ENCODE data around the gene ANKRD66. TPM values are rescaled to one million over a fixed set of nuclear protein-coding genes. Genes with fewer than 3 reads are reported as not detected.
"Not testable (repeated sequence)": the region's sequence is repeated elsewhere in the genome, so short reads cannot be mapped to it uniquely, and the experiment has no call there.

Gene ANKRD66
- total RNA-seq, 1 experiment from 2014 or later: not detected

DNA sequence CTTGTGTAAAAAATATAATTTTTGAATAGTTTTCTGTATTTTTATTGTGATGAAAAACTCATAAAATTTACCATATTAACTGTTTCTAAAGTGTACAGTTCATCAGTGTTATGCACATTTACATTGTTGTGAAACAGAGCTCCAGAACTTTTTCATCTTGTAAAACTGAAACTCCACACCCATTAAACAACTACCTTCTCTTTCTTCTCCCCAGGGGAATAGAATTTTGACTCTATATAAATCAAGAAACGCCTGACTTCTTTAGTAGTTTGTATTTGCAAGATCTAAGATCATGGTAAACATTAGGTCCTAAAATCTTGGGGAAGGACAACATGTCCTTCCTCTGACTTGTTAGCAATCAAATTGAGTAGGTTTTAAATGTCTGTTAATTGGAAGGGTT, 9.1 kb downstream of the ANKRD66 start:
- no peak for DNase-seq (ENCODE audit: low spot score)

DNA sequence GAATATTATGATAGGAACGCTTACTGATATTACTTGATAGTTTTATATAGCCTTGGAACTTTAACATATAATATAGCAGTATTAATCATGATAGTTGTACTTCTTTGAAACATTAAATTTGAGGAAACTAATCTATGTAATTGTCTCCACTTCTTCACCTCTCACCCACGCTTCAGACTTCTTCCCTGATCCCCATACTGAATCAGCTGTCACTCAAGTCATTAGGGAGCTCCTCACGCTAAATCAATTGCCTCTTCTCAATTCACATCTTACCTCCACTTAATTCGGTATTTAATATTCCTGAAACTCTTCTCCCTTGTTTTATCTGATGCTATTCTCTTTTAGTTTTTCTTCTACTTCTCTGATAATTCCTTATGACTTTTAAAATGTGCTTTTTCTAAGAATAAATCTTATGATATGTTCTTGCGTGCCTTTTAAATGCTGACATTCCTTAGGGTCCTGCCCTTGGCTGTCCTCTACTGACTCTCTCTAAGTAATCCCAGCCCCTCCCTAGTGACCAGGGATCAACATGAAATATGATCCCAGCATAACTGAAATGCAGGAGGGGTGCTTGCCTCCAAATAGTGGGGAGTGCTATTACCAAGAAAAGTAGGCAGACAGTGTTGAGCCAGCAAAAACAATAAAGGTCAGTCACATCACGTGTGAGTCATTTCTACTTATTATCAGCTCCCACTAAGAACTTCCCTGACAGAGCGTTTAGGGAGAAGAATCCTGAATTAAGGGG, 9.9 kb downstream of the ANKRD66 start:
- DNase-seq (ENCODE audit: low spot score): no peak

- DNase-seq (ENCODE audit: low spot score): no peak
Measured at GRCh38 chr6:46757214-46757596, 10.5 kb downstream of the ANKRD66 start.

DNA sequence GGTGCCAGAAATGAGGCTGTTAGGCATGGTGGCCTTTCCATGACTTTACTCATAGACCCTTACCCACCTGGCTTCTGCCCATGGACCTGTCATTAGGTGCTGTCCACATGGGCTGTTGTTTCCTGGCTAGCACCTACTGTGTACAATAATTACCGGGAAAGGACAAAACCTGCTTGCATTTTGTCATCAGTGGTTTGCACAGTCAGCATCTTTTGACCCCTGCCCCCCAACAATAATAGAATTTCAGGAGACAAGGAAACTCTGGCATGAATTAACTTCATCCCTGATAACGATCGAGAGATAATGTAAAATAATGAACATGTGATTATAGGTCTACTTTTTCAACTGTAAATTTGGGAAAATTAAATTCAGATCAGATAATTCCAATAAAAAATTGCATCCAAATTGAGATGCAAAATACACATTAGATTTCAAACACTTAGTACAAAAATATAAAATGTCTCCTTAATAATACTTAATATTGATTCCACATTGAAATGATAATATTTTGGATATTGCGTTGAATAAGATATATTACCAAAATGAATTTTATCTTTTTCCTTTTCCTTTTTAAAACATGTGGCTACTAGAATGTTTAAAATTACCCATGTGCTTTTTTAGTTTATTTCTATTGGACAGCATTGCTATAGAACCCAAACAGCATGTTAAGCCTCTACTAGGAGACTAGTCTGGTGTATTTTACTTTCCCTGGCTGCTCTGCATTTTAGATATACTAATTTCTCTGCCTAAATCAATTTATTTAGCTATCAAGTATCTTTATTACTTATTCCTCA, 12.4 kb downstream of the ANKRD66 start:
- DNase-seq (ENCODE audit: low spot score): no peak

DNA sequence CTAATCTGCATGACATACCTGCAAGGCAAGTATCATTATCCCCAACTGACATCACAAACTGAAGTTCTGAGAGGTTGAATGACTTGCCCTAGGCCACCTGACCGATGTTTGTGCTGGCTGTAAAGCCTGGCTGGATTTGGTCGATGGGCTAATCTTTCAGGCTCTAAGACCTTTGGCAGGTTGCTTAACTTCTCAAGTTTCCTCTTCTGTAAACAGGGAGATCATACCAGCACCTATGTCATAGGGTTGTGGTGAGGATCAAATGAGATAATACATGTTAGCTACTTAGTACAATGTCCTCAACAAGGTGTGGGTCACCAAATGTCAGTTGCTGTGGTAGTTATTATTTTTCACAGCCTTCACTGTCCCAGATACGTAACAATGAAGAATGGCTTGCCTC, 14.2 kb downstream of the ANKRD66 start:
- DNase-seq (ENCODE audit: low spot score): no peak

DNA sequence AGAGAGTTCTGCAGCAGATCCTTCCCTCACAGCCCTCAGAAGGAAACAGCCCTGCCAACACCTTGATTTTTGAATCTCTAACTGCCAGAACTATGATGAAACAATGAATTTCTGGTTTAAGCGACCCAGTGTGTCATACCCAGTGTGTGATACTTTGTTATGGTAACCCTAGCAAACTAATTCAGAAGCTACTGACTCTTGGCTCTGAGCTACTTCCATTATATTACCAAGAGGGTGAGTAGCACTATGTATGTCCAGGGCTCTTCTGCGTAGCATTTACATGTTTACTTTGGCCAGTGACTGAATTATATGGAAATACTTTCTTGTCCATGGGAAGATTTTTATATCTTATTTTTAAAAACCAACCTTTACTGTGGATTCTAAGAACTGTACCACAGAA, 16.7 kb downstream of the ANKRD66 start:
- DNase-seq (ENCODE audit: low spot score): no peak

- DNase-seq (ENCODE audit: low spot score): not testable (repeated sequence)
Measured at GRCh38 chr6:46764280-46764679, 17.5 kb downstream of the ANKRD66 start.

DNA sequence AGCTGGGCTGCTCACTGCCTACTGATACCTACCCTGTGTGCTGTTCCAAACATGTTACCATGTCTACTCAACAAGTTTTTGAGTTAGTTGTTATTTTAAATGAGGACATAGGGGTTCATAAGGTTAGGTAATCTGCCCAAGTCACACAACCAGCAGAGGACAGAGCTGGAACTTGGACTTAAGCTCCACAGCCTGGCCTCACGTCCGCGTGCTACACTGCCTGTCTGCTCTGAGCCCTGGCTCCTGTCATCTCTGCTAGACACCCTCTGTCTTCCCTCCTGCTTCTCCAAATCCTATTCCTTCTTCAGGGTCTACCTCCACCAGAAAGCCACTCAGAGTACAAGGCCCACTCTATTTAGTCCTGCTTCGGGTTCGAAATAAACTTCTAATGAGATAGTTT, 18.2 kb downstream of the ANKRD66 start:
- DNase-seq (ENCODE audit: low spot score): no peak

GRCh38 chr6:46772016-46772415, 25.3 kb downstream of the ANKRD66 start:
- no peak for DNase-seq (ENCODE audit: low spot score)

DNA sequence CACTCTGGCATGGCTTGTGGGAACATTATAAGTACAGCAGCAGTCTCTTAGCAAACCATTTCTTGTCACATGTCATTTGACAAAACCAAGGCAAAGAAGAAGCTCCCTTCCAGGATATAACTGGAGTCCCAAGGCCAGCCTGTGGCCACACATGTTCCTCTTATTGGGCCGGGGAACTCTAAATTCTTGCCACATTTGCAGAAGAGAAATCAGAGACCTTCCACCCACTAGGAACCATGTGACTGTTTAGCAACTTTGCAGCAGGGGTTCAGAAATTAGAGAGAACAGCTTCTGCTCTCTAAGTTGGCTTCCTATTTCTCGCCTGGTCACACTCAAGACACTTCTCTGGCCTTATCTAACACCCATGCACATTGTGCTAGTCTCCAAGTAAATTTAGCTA, 26.0 kb downstream of the ANKRD66 start:
- DNase-seq (ENCODE audit: low spot score): no peak

DNA sequence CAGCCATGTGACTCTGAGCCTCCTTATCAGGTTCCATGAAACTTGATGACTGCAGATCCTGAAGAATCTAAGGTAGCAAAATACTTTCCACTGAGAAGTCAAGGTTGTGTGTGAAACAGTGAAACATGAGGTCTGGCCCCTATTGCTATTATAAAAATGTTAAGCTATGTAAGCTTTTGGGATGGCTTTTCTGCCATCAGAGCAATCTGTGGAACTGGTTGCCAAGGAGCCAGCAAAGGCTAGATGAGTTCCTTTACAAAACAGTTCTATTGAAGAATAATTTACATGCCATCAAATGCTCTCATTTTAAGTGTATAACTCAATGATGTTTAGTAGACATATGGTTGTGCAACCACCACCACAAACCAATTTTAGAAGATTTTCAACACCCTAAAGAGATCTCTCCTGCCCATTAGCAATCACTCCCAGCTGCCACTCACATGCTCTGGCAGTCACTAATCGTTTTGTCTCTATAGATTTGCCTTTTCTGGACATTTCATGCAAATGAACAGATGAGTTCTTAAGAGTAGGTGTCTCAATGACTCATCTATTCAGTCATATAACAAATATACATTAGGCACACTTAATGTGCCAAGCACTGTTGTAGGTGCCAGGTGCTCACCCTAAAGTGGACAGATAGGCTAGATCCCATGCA, 26.6 kb downstream of the ANKRD66 start:
- no peak for DNase-seq (ENCODE audit: low spot score)

GRCh38 chr6:46774736-46775135, 28.0 kb downstream of the ANKRD66 start:
- not testable (repeated sequence) for DNase-seq (ENCODE audit: low spot score)

DNA sequence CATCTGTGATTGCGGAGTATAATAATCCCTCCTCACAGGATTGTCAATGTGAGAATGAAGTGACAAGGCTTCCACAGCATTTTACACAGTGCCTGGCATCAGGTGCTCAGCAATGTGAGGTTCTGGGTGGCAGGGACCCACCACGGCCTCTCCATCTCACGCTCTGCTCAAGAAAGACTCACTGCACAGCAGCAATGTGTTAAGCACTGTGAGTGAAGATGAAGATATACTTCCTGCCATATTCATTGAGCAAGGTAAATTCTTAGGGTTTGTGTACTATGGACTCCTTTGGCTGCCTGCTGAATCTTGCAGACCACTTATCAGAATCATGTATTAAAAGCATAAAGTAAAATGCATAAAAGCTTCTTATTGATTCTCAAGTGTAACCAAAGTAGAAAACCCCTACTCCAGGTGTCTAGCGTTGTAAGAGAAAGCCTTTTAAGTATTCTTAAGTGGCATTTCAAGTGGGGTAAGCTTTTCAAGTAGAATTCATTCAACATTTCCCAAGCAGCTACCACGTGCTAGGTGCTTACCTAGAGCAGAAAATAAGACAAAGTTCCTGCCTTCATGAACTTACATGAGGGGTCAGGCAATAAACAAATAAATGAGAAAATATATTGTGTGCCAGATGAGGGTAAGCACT, 29.5 kb downstream of the ANKRD66 start:
- DNase-seq (ENCODE audit: low spot score): no peak

DNA sequence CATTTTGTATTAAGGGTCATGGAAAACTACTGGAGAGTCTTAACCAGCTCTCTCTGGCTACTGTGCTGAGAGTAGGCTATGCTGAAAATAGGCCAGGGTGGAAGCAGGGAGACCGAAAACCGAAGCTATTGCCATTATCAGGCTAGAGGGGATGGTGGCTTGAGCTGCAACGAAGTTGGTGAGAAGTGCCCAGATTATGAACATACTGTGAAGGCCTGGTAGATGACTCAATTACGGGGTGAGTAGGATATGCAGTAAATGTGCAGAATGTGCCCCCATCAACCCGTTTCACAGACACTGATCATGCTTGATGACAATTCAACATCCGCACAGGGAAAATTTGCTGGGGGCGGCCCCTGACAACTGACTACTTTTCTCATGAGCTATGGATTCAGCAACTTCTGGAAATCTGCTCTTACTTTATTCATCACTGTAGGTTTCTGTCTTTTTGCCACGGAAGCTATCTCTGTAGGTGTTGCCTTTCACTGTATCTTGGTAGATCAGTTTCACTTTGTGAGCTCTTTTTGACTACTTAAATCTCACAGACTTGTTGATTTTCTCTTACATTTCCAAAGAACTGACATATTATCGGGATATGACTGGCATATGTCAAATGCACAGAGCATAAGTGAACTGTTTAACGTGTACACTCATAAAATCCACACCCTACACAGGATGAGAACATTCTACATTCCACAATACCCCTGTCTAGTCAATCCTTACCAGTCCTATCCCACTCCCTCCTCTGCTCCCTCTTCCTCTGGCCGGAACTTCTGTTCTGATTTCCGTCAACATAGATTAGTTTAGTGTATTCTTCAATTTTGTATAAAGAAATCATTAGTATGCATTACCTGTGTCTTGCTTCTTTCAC, 31.0 kb downstream of the ANKRD66 start:
- DNase-seq (ENCODE audit: low spot score): no peak

- peak; percentile 57 for DNase-seq (ENCODE audit: low spot score)
Measured at GRCh38 chr6:46781478-46782378, 35.0 kb downstream of the ANKRD66 start.

GRCh38 chr6:46784535-46784934, 37.8 kb downstream of the ANKRD66 start:
- DNase-seq (ENCODE audit: low spot score): no peak

DNA sequence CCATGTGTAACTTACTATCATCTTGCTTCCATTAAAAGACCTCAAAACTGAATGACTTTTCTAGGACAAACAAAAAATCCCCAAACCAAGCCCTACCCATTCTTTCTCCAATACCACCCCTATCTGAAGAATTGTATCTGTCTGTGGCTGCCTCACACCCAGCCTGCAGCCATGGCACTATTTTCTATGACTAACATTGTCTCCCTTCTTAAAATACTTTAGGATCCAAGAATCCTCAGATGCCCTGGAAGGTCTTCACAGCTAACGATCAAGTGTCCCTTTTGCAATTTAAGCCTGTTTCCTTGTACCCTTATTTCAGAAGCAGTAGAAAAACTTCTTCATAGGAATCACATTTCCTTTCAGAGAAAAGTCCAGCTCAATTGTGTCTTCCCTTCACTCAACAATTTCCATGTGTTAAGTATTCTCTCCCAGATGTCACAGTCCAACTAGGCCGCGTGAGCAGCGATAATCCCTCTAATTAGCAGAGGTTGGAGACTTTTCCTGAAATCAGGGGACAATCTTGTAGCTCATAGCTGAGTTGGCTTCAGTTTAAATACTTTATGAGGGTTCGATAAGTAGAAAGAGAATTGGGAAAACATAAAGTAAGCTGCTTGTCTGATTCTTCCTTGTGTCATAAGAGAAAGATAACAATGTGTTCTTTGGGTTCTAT, 41.3 kb downstream of the ANKRD66 start:
- no peak for DNase-seq (ENCODE audit: low spot score)

DNA sequence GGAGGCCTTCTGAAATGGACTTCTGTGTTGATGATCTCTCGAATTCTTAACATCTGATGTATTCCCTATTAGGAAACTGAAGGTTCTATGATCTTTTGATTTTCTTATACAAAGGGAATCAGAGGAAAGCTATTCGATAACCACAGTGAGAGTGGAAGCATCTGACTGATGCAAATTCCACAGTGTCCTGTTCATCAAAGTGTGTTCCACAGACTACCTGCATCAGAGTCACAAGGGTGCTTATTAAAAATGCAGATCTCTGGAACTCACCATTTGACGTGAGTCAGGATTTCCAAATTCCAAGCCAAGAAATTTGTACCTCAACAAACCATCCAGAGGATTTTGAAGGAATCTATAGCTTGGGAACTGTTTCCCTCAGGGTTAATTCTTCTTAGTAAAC, 42.1 kb downstream of the ANKRD66 start:
- DNase-seq (ENCODE audit: low spot score): no peak
